ENCODE data around the gene CBX7. TPM values are rescaled to one million over a fixed set of nuclear protein-coding genes. Genes with fewer than 3 reads are reported as not detected.
A peak's percentile ranks its signal among the peaks of the same experiment; 100 is the strongest.

Gene CBX7
- total RNA-seq, 1 experiment from 2014 or later, result 3.7 TPM

GRCh38 chr22:39138357-39138997 lies 14.0 kb downstream of the CBX7 start:
- no peak overlapping the region for H3K18ac ChIP-seq (ENCODE audit: insufficient read length, low read depth, low read length)
- Mint-ChIP-seq H3K4me1 (peaks cover 6 to 14% of the 10 kb centered on the region in 2 experiments), H3K36me3 (ENCODE audit: insufficient read depth in 1 of 3, low read depth in 3 of 3) (no peaks in the 10 kb centered on the region), H3K9me3 (no peaks in the 10 kb centered on the region), H3K27ac (no peak overlapping the region), H3K27me3 (ENCODE audit: low read depth) (peaks cover 1% of the 10 kb centered on the region; the same call in 1 of the 2 replicates), H3K4me3 (no peak overlapping the region)
- no peak overlapping the region for H2BK5ac ChIP-seq (ENCODE audit: insufficient read length, low read length)
- DNase-seq, result peak; percentile 30
- H2AK5ac ChIP-seq (ENCODE audit: insufficient read length, low read length), result no peak overlapping the region
- no peak overlapping the region for H2BK12ac ChIP-seq (ENCODE audit: insufficient read length, low read depth, low read length)
- no peak overlapping the region for H3K9ac ChIP-seq (ENCODE audit: extremely low read depth, insufficient read length, low read length)
- H3K23ac ChIP-seq (ENCODE audit: insufficient read length, low read depth, low read length), result no peak overlapping the region
- no peaks in the 10 kb centered on the region for H3K79me1 ChIP-seq (ENCODE audit: insufficient read depth, low read depth, low read length, poor library complexity, severe bottlenecking)
- no peak overlapping the region for H3T11ph ChIP-seq (ENCODE audit: low read length)
- no peak overlapping the region for H2BK120ac ChIP-seq (ENCODE audit: low read depth, low read length, poor library complexity, severe bottlenecking)
- no peak overlapping the region for H2BK20ac ChIP-seq (ENCODE audit: low read depth, low read length, poor library complexity, severe bottlenecking)
- H3K56ac ChIP-seq (ENCODE audit: insufficient read length, low read depth, low read length), result no peak overlapping the region
- no peaks in the 10 kb centered on the region for H4K20me1 ChIP-seq (ENCODE audit: control insufficient read depth, insufficient read depth, insufficient read length)
- no peaks in the 10 kb centered on the region for H3K27me3 ChIP-seq (ENCODE audit: insufficient read depth, low read length)
- no peak overlapping the region for H3K4me2 ChIP-seq (ENCODE audit: insufficient read depth, insufficient read length, low read length)
- no peaks in the 10 kb centered on the region for H3K9me3 ChIP-seq (ENCODE audit: control insufficient read depth, low read depth, low read length)
- H3K14ac ChIP-seq (ENCODE audit: insufficient read depth, low read length), result no peak overlapping the region; the same call in 1 of the 2 replicates
- H4K91ac ChIP-seq (ENCODE audit: insufficient read length, low read depth, low read length), result no peak overlapping the region
- H4K8ac ChIP-seq (replicated peaks; ENCODE audit: insufficient read length, low read depth, low read length), result no peak overlapping the region
- no peak for TF ChIP-seq CTCF (conservative IDR thresholded peaks at IDR 0.05)
- no peak overlapping the region for H2AFZ ChIP-seq (ENCODE audit: low read length)
- H2BK15ac ChIP-seq (ENCODE audit: low read depth, low read length), result no peak overlapping the region
- no peak overlapping the region for H4K5ac ChIP-seq (ENCODE audit: insufficient read length, low read depth, low read length)
- no peaks in the 10 kb centered on the region for H3K4me1 ChIP-seq (ENCODE audit: insufficient read depth, low read length)
- WGBS (ENCODE audit: extremely low coverage, insufficient read length, low lambda C conversion rate), result no CpG with 5 or more reads among the region's 14 CpGs
- H3K23me2 ChIP-seq (ENCODE audit: insufficient read length, low read depth, low read length, poor library complexity, severe bottlenecking), result no peaks in the 10 kb centered on the region
- no peak overlapping the region for H3K27ac ChIP-seq (ENCODE audit: insufficient read length, low read depth, low read length)
- H3K79me2 ChIP-seq (ENCODE audit: insufficient read depth, low read length), result no peaks in the 10 kb centered on the region
- no peak overlapping the region for H3K4ac ChIP-seq (ENCODE audit: low read depth, low read length)

Measured in H9 (cell line).